Right lobe of liver (tissue), 4 donors: Measurements from ENCODE around the gene TMEM80.

ENCODE experiments used
- CTCF ChIP-seq, 4 donors: fragments of 200-600 bp in 3 of 4; fragments of 450-650 bp in 1 of 4; IDR thresholded peaks; one replicate each; pipeline versions ENCODE4 v1.5.1 to v1.8.0; 2016 to 2022; ENCODE audit warnings: antibody characterized with exemption in 4 of 4, mild to moderate bottlenecking in 2 of 4
- POLR2A ChIP-seq: fragments of 450-650 bp; IDR thresholded peaks from one replicate; pipeline ENCODE4 v1.6.1; 2017; ENCODE audit warnings: antibody characterized with exemption, mild to moderate bottlenecking
- donor health status: DM: no; HTN: no; CAD: no.
- donor health status: DM: no; HTN: no; CAD: no.
- donor health status: DM: no; HTN: yes; CAD: no.

DNA sequence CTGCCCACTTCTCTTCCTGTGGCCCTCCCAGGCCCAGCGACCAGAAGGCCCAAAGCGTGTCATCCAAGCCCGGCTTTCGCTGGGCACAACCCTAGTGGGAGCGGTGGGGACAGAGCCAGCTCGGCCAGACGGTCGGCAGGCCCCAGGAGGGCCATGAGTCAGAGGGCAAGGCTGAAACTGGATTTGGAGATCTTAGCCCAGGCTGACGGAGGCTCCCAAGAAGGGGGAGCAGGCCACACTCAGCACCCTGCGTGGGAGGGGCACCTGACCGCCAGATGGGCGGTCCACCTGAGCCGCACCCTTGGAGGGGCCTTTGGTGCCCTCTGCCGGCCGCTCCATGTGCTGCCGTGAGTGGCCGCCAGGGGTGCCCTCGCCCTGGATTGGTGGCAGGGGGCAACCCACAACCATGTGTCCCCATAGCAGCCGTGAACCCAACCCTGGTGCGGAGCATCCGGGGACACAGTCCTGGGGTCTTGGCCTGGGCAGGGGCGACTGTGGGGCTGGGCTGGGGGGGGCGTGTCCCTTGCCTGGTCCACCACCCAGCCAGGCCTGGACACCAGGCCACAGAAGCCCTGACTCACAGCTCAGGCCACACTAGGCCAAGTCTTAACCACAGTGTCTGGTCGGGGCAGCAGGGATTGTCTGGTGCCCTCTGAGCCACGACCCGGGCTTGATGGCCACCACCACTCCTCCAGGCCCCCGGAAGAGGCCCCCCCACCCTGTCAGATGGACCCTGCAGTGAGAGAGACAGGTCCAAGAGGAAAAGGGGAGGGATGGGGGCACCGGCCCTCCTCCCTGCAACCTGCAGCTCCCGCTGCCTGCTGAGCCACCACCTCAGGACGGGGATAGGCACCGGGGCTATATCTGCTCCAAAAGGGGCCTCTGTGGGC is 32.5 kb downstream of the TMEM80 start:
- no peak for TF ChIP-seq POLR2A
- peak; percentile 92 to 97 (median 96) for TF ChIP-seq CTCF (IDR thresholded peaks at IDR 0.05)
